ENCODE measurements around the gene PRR18. TPM values are rescaled to one million over a fixed set of nuclear protein-coding genes. Genes with fewer than 3 reads are reported as not detected.
"Not testable (repeated sequence)": the region's sequence is repeated elsewhere in the genome, so short reads cannot be mapped to it uniquely, and the experiment has no call there.

The PRR18 gene
- total and polyA plus RNA-seq, 5 donors = 0.02 TPM; not detected in 4

DNA sequence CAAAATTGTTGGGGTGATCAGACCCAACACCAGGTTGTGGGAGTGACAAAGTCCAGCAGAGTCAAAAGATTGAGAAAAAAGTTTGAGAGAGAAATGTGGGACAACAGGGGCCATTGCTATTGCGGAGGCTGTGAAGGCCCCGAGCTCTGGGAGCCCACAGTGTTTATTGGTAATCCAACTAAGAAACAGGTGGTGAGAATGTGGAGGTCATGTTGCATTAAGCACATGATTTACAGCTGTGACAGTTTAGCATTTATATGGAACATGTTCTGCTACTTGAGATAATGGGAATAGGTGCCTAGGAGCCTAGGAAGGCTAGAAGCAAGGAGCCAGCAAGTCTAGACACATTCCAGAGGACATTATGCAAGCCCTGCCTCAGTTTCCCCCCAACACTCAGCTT lies 36.7 kb upstream of the PRR18 start:
- not testable (repeated sequence) for ATAC-seq; H3K27ac ChIP-seq (ENCODE audit: low read length); H3K27me3 ChIP-seq (ENCODE audit: control insufficient read depth, insufficient read depth); H3K4me3 ChIP-seq (ENCODE audit: low read length); H3K4me1 ChIP-seq (ENCODE audit: control insufficient read depth, insufficient read depth, low read length); H3K9me3 ChIP-seq (ENCODE audit: control insufficient read depth, low read length); DNase-seq
- intact Hi-C loops (cut with DNase I) = loop anchor here in 1 of 4 donors (5.0 kb wide), 1 partner anchor 37 kb away; the partner anchor contains the start of gene MPC1
- 90% methylated on average over 2 of the region's 2 CpGs for WGBS

DNA sequence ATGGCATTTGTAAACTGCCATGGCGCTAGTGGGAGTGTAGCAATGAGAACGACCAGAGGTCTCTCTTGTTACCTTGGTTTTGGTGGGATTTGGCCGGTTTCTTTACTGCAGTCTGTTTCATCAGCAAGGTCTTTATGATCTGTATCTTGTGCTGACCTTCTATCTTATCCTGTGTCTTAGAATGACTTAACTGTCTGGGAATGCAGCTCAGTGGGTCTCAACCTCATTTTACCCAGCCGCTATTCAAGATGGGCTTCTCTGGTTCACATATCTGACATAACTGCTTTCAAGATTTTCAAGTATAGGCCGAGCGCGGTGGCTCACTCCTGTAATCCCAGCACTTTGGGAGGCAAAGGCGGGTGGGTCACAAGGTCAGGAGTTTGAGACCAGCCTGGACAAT lies 36.0 kb upstream of the PRR18 start:
- no peak for DNase-seq
- H3K4me1 ChIP-seq (ENCODE audit: control insufficient read depth, insufficient read depth, low read length) = peaks cover 9% of the 10 kb centered on the region
- no peak for ATAC-seq
- H3K27ac ChIP-seq (ENCODE audit: low read length) = no peak overlapping the region
- H3K4me3 ChIP-seq (ENCODE audit: low read length) = no peak overlapping the region
- WGBS = 93% methylated on average over 8 of the region's 8 CpGs
- intact Hi-C loops (cut with DNase I) = loop anchor here in 1 of 4 donors (5.0 kb wide), 1 partner anchor 38 kb away; the partner anchor contains the start of gene MPC1
- no peaks in the 10 kb centered on the region for H3K9me3 ChIP-seq (ENCODE audit: control insufficient read depth, low read length)
- no peaks in the 10 kb centered on the region for H3K27me3 ChIP-seq (ENCODE audit: control insufficient read depth, insufficient read depth)

DNA sequence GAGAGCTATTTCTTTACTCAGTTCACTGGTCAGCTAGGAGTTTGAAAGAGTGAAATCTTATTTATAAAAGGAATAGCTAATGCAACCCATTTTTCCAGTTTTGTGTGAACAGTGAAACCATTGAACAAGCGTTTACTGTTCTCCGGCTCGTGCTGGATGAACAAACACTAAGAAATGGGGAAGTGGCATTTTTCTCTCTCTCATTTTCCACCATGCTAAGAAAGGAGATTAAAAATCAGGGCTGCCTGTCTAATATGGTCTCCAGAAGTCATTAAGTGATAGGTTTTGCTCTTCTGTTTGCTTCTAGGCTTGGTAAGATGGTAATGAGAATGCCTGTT lies 34.9 kb upstream of the PRR18 start:
- ATAC-seq (no peak), DNase-seq (no peak)
- intact Hi-C loops (cut with DNase I) = loop anchor here in 2 of 4 donors (2.0 to 5.0 kb wide), 2 partner anchors 39 to 40 kb away; partner anchors contain the start of gene MPC1 (in 2 of the 2)
- WGBS = 49% methylated on average over 3 of the region's 3 CpGs
- H3K9me3 ChIP-seq (ENCODE audit: control insufficient read depth, low read length) = no peaks in the 10 kb centered on the region
- H3K4me1 ChIP-seq (ENCODE audit: control insufficient read depth, insufficient read depth, low read length) = peaks cover 9% of the 10 kb centered on the region
- no peaks in the 10 kb centered on the region for H3K27me3 ChIP-seq (ENCODE audit: control insufficient read depth, insufficient read depth)
- no peak overlapping the region for H3K27ac ChIP-seq (ENCODE audit: low read length)
- peak overlapping the region; percentile 84 for H3K4me3 ChIP-seq (ENCODE audit: low read length)

DNA sequence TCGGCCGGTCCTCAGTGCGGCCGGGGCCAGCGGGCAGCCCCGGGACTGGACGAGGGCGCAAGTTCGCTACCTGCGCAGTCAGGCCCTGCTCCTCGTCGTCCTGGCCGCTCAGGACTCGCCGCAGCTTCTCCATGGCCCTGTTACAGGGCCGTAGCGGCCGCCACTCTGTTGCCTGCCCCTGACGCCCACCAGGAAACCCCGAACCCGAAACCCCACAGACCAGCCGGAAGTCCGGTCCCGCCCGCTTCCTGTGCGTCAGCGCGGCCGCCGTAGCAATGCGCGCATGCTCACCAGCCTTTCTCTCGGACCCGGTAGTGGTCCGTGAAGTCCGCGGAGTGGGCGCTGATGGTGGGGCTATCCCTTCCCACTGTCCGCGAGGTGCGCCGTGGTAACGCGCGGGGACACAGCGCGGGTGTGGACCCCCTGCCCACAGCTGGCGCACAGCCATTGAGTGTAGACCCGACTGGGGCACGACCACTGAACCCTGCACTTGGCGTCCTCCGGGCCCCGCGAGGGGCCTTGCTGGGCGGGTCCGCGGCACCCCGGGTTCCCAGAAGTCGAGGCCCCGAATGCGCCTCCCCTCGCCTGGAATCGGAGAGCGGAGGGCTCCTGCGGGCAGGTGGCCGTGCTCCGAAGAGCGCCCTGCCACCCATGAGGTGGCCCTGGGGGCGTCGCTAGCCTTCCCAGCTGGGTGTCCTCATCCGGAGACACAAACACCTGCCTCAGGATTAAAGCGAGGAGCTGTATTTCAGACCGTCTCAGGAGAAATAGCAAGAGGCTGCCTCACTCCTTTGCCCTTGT lies 34.4 kb upstream of the PRR18 start, which contains the start of gene SFT2D1:
SFT2D1 (minus strand) TSS at position 197 of the 801 bp plus-strand sequence; CDS start at position 133, 64 bp downstream.
- peak; percentile 98 to 99 for ATAC-seq
- intact Hi-C loops (cut with DNase I) = loop anchor here in 2 of 4 donors (2.0 to 5.0 kb wide), 2 partner anchors 40 kb away; partner anchors contain the start of gene MPC1 (in 2 of the 2)
- under 1% methylated on average over 73 of the region's 73 CpGs for WGBS

DNA sequence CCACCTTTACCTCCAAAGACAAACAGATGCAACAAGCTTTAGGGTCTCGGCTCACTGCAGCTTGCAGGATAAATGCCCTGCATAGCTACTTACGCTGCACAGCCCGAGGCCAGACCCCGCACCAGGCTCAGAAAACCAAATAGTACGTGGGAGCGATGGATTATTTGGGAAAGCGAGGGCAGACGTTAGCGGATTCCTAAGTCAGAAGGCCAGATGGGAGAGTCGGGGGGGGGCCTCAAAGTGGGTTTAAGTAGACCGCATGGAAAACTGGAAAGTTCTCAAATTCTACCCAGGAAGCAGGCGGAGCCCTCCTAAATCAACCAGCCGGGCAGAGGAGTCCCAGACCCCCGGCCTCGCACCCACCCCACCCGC lies 33.8 kb upstream of the PRR18 start:
- Histone ChIP-seq H3K27ac (ENCODE audit: low read length) (peak overlapping the region; percentile 75), H3K9me3 (ENCODE audit: control insufficient read depth, low read length) (no peaks in the 10 kb centered on the region), H3K4me1 (ENCODE audit: control insufficient read depth, insufficient read depth, low read length) (peaks cover 9% of the 10 kb centered on the region), H3K4me3 (ENCODE audit: low read length) (peak overlapping the region; percentile 84), H3K27me3 (ENCODE audit: control insufficient read depth, insufficient read depth) (no peaks in the 10 kb centered on the region)
- under 1% methylated on average over 16 of the region's 16 CpGs for WGBS
- intact Hi-C loops (cut with DNase I) = loop anchor here in 2 of 4 donors (2.0 to 5.0 kb wide), 2 partner anchors 40 to 41 kb away; partner anchors contain the start of gene MPC1 (in 2 of the 2)
- DNase-seq (no peak), ATAC-seq (peak in 1 of 2 donors; percentile 7)

More for the DNA sequence above, 34.4 kb upstream of the PRR18 start, which contains the start of gene SFT2D1:
- Histone ChIP-seq H3K4me1 (ENCODE audit: control insufficient read depth, insufficient read depth, low read length) (peaks cover 9% of the 10 kb centered on the region), H3K27me3 (ENCODE audit: control insufficient read depth, insufficient read depth) (no peaks in the 10 kb centered on the region), H3K27ac (ENCODE audit: low read length) (peak within 1 kb of the TSS; percentile 75), H3K9me3 (ENCODE audit: control insufficient read depth, low read length) (no peaks in the 10 kb centered on the region), H3K4me3 (ENCODE audit: low read length) (peak within 1 kb of the TSS; percentile 84)
- peak; percentile 91 to 96 (median 96) for DNase-seq

DNA sequence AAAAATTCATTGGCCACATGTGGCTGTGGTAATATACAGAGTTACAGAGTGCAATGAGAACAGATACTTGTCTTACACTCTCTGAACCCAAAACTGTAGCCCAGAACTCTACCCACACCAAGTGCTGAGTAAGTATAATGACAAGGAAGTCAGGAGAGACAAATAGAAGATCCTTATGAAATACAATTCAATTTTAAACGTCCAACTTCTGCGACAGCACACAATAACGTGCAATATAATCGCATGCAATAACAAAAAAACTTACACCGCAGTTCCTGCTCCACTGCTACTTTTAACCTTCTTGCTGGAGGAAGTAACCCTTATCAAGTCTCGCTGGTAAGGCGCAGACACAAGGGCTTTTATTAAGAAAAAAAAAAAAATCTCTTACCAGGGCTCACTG lies 33.3 kb upstream of the PRR18 start:
- WGBS = 28% methylated on average over 7 of the region's 7 CpGs
- Histone ChIP-seq H3K4me1 (ENCODE audit: control insufficient read depth, insufficient read depth, low read length) (peaks cover 9% of the 10 kb centered on the region), H3K27ac (ENCODE audit: low read length) (no peak overlapping the region), H3K27me3 (ENCODE audit: control insufficient read depth, insufficient read depth) (no peaks in the 10 kb centered on the region), H3K9me3 (ENCODE audit: control insufficient read depth, low read length) (no peaks in the 10 kb centered on the region), H3K4me3 (ENCODE audit: low read length) (peak overlapping the region; percentile 84)
- ATAC-seq (no peak), DNase-seq (no peak)
- intact Hi-C loops (cut with DNase I) = loop anchor here in 1 of 4 donors (5.0 kb wide), 1 partner anchor 41 kb away; the partner anchor contains the start of gene MPC1

DNA sequence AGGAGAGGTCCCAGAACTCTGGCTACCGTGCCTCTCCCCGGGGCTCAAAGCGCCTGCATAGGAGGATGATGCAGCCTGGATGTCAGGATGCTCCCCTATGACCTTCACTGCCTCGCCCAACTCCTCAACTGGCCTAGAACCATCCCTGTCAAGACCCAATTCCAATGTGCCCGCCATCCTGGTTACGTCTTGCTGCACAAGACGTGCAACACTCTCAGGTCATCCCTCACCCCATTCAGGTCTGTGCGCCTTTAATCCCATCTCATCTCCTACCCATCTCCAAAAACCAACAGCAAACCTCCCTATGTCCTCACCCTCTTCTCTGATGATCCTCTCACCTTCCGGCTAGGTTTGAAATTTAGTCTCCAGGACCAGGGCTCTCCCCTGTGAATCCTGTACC lies 30.7 kb upstream of the PRR18 start:
- intact Hi-C loops (cut with DNase I) = no loop called here
- Histone ChIP-seq H3K27me3 (ENCODE audit: control insufficient read depth, insufficient read depth) (no peaks in the 10 kb centered on the region), H3K27ac (ENCODE audit: low read length) (no peak overlapping the region), H3K4me1 (ENCODE audit: control insufficient read depth, insufficient read depth, low read length) (peaks cover 9% of the 10 kb centered on the region), H3K4me3 (ENCODE audit: low read length) (no peak overlapping the region), H3K9me3 (ENCODE audit: control insufficient read depth, low read length) (no peaks in the 10 kb centered on the region)
- 97% methylated on average over 9 of the region's 9 CpGs for WGBS
- ATAC-seq (no peak), DNase-seq (no peak)

DNA sequence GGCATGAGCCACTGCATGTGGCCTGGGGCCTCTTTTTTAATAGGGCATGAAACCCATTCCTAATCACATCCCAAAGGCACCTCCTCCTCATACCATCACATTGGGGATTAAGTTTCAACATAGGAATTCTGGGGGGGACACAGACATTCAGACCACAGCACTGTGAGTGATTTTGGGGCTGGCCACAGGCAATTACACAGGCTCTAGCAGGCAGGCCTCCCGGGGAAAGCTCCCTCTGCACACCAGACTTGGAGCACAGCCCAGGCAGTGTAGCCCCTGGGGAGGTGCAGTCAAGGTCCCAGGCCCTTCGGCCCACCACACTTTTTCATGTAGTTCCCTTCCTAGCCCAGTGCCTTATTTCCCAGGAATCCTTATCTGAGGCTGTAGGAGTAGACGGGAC lies 28.7 kb upstream of the PRR18 start:
- Histone ChIP-seq H3K9me3 (ENCODE audit: control insufficient read depth, low read length) (no peaks in the 10 kb centered on the region), H3K27ac (ENCODE audit: low read length) (no peak overlapping the region), H3K27me3 (ENCODE audit: control insufficient read depth, insufficient read depth) (no peaks in the 10 kb centered on the region), H3K4me3 (ENCODE audit: low read length) (no peak overlapping the region), H3K4me1 (ENCODE audit: control insufficient read depth, insufficient read depth, low read length) (peaks cover 9% of the 10 kb centered on the region)
- intact Hi-C loops (cut with DNase I) = no loop called here
- WGBS = 64% methylated on average over 3 of the region's 3 CpGs
- ATAC-seq = no peak
- DNase-seq = no peak

DNA sequence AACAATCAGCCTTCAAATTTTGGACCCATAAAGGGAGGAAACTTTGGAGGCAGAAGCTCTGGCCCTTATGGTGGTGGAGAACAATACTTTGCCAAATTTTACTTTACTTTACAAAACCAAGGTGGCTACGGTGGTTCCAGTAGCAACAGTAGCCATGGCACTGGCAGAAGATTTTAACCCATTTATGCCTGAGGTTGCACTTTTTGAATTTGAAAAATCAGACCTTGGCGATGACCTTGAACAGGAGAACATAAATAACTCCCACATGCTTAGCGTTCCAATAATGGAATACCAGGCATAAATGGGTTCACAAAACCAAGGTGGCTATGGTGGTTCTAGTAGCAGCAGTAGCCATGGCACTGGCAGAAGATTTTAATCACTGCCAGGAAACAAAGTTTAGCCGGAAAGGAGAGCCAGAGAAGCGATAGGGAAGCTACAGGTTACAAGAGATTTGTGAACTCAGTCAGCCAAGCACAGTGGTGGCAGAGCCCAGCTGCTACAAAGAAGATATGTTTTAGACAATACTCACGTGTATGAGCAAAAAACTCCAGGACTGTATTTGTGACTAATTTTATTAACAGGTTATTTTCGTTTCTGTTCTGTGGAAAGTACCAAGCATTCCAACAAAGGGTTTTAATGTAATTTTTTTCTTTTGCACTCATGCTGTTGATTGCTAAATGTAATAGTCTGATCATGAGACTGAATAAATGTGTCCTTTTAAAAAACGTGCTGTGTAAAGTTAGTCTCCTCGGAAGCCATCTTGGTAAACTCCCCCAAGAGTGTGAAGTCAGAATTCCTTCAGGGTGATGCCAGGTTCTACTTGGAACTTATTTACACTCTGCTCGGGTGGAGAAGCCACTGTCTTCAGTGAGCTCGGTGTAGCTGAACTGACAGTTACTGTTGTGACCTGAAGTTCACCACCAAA lies 27.4 kb upstream of the PRR18 start:
- no peaks in the 10 kb centered on the region for H3K9me3 ChIP-seq (ENCODE audit: control insufficient read depth, low read length)
- WGBS = 86% methylated on average over 11 of the region's 11 CpGs
- no peak for DNase-seq

DNA sequence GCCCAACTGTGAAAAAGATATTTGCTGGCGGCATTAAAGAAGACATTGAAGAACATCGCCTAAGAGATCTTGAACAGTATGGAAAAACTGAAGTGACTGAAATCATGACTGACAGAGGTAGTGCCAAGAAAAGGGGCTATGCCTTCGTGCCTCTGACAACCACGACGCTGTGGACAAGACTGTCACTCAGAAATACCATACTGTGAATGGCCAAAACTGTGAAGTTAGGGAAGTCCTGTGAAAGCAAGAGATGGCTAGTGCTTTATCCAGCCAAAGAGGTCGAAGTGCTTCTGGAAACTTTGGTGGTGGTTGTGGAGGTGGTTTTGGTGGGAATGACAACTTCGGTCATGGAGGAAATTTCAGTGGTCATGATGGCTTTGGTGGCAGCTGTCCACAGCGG lies 26.7 kb upstream of the PRR18 start:
- H3K9me3 ChIP-seq (ENCODE audit: control insufficient read depth, low read length) = no peaks in the 10 kb centered on the region
- ATAC-seq (no peak), DNase-seq (no peak)
- H3K27me3 ChIP-seq (ENCODE audit: control insufficient read depth, insufficient read depth) = no peaks in the 10 kb centered on the region
- H3K27ac ChIP-seq (ENCODE audit: low read length) = no peak overlapping the region
- 98% methylated on average over 8 of the region's 8 CpGs for WGBS
- H3K4me1 ChIP-seq (ENCODE audit: control insufficient read depth, insufficient read depth, low read length) = peaks cover 5% of the 10 kb centered on the region
- intact Hi-C loops (cut with DNase I) = no loop called here
- no peak overlapping the region for H3K4me3 ChIP-seq (ENCODE audit: low read length)

More for the DNA sequence above, 27.4 kb upstream of the PRR18 start:
- intact Hi-C loops (cut with DNase I) = no loop called here
- Histone ChIP-seq H3K27ac (ENCODE audit: low read length) (no peak overlapping the region), H3K4me1 (ENCODE audit: control insufficient read depth, insufficient read depth, low read length) (peaks cover 9% of the 10 kb centered on the region), H3K27me3 (ENCODE audit: control insufficient read depth, insufficient read depth) (no peaks in the 10 kb centered on the region), H3K4me3 (ENCODE audit: low read length) (no peak overlapping the region)
- ATAC-seq = no peak
